ENCODE measurements around the gene SMAD3. TPM values are rescaled to one million over a fixed set of nuclear protein-coding genes. Genes with fewer than 3 reads are reported as not detected.

The SMAD3 gene
- total RNA-seq, 1 experiment from 2014 or later: 99.5 TPM

DNA sequence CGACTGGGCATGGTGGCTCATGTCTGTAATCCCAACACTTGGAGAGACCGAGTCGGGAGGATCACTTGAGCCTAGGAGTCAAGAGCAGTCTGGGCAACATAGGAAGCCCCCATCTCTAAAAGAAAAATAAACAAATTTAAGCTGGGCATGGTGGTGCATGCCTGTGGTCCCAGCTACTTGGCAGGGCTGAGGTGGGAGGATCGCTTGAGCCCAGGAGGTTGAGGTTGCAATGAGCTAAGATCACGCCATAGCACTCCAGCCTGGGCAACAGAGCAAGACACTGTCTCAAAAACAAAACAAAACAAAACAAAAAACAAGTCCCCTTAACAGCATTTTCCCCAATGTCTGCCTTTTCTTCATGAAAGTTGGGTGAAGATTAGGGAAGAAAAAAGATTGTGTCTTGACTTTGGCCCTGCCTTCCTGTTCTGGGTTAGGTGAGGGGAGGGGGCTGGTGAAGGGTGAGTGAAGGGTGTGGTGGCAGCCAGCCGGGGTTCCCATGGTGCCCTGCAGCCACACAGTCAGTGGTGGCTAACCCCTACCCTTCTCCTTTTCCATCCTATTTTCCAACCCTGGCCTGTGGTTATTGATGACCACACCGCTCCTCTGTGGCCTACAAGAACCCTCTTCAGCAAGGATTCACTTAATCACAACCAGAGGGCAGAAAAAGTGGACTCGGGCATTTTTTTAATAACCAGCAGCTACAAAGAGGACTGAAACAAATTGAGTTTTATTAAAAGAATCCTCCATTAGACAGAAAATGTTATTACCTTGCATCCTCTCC is 28.4 kb upstream of the SMAD3 start:
- Histone ChIP-seq H3K4me1 (replicated peaks; ENCODE audit: insufficient read depth) (peaks cover 14% of the 10 kb centered on the region), H3K9me2 (ENCODE audit: insufficient read depth) (no peaks in the 10 kb centered on the region), H3K27me3 (ENCODE audit: insufficient read depth, low read depth) (no peaks in the 10 kb centered on the region), H2AFZ (no peak overlapping the region), H3K4me3 (no peak overlapping the region), H3F3A (ENCODE audit: insufficient read depth, low read depth) (peaks cover 14% of the 10 kb centered on the region), H3K4me2 (no peak overlapping the region), H4K20me1 (ENCODE audit: insufficient read depth) (no peaks in the 10 kb centered on the region), H3K27ac (no peak overlapping the region), H3K9me3 (ENCODE audit: insufficient read depth, low read depth) (no peaks in the 10 kb centered on the region), H3K79me2 (ENCODE audit: low read depth) (no peaks in the 10 kb centered on the region), H3K36me3 (ENCODE audit: low read depth) (no peaks in the 10 kb centered on the region)
- DNase-seq: no peak
- CTCF ChIA-PET: no interaction called here
- TF ChIP-seq, protein P1, sequence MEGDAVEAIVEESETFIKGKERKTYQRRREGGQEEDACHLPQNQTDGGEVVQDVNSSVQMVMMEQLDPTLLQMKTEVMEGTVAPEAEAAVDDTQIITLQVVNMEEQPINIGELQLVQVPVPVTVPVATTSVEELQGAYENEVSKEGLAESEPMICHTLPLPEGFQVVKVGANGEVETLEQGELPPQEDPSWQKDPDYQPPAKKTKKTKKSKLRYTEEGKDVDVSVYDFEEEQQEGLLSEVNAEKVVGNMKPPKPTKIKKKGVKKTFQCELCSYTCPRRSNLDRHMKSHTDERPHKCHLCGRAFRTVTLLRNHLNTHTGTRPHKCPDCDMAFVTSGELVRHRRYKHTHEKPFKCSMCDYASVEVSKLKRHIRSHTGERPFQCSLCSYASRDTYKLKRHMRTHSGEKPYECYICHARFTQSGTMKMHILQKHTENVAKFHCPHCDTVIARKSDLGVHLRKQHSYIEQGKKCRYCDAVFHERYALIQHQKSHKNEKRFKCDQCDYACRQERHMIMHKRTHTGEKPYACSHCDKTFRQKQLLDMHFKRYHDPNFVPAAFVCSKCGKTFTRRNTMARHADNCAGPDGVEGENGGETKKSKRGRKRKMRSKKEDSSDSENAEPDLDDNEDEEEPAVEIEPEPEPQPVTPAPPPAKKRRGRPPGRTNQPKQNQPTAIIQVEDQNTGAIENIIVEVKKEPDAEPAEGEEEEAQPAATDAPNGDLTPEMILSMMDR (conservative IDR thresholded peaks at IDR 0.05): no peak
- no peak for TF ChIP-seq EZH2 (IDR thresholded peaks at IDR 0.05; ENCODE audit: low read depth)
- no TSS peak for BruUV-seq (replicated peaks)
- POLR2A ChIA-PET (ENCODE audit: unreplicated experiment): no interaction called here
- intact Hi-C loops (cut with micrococcal nuclease; ENCODE audit: unreplicated experiment): no loop called here

DNA sequence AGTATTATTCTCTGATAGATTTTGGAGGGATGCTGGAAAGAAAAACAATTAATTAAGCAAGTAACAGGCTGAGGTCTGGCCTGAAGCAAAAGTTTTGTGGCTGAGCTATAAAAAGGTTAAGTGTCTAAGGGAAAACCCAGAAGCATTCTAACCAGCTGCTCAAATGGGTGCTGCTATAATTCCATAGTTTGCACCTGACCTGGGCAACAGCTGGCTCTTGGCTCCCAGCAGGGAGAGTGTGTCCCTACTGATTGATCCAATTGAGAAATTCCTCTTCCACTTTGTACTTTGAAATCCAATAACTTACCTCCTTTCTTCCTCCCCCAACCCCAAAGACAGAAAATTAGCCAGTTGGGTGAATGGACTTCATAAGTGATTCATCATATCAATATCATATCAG is 27.7 kb upstream of the SMAD3 start:
- Histone ChIP-seq H3K4me1 (replicated peaks; ENCODE audit: insufficient read depth) (peaks cover 14% of the 10 kb centered on the region), H3K4me3 (no peak overlapping the region), H4K20me1 (ENCODE audit: insufficient read depth) (no peaks in the 10 kb centered on the region), H3K27me3 (ENCODE audit: insufficient read depth, low read depth) (no peaks in the 10 kb centered on the region), H3K4me2 (no peak overlapping the region), H3K36me3 (ENCODE audit: low read depth) (no peaks in the 10 kb centered on the region), H3K9me2 (ENCODE audit: insufficient read depth) (no peaks in the 10 kb centered on the region), H3K79me2 (ENCODE audit: low read depth) (no peaks in the 10 kb centered on the region), H3F3A (ENCODE audit: insufficient read depth, low read depth) (peaks cover 20% of the 10 kb centered on the region), H3K9me3 (ENCODE audit: insufficient read depth, low read depth) (no peaks in the 10 kb centered on the region), H3K27ac (no peak overlapping the region), H2AFZ (no peak overlapping the region)
- DNase-seq: no peak
- TF ChIP-seq, protein P1 (conservative IDR thresholded peaks at IDR 0.05): no peak
- TF ChIP-seq EZH2 (IDR thresholded peaks at IDR 0.05; ENCODE audit: low read depth): no peak
- POLR2A ChIA-PET (ENCODE audit: unreplicated experiment): no interaction called here
- intact Hi-C loops (cut with micrococcal nuclease; ENCODE audit: unreplicated experiment): loop anchor here (2.0 kb wide), 1 partner anchor 13 kb away; no protein-coding TSS in a partner anchor
- CTCF ChIA-PET: no interaction called here
- BruUV-seq (replicated peaks): no TSS peak

DNA sequence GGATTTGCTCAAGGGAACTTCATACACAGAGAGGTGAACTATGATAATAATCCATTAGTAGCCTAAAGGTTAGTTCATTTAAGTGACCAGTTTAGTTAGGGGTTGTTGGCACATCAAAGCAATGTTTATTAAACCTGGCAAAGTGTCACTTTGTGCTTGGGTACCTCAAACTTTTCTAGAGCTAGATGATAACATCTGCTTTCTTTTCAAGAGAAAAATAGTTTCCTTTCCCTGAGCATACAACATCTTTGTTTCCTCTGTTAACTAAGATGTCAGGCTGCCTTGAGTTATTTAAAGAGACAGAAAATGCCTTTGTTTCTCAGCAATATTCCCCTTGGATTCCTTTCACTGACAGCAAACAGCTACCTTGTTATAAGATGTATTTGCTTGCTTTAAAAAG is 26.7 kb upstream of the SMAD3 start:
- DNase-seq: no peak
- intact Hi-C loops (cut with micrococcal nuclease; ENCODE audit: unreplicated experiment): loop anchor here (1.0 to 2.0 kb wide), 2 partner anchors 14 to 41 kb away; no protein-coding TSS in a partner anchor
- Histone ChIP-seq H3F3A (ENCODE audit: insufficient read depth, low read depth) (peaks cover 30% of the 10 kb centered on the region), H3K27ac (no peak overlapping the region), H3K36me3 (ENCODE audit: low read depth) (no peaks in the 10 kb centered on the region), H3K9me3 (ENCODE audit: insufficient read depth, low read depth) (no peaks in the 10 kb centered on the region), H4K20me1 (ENCODE audit: insufficient read depth) (no peaks in the 10 kb centered on the region), H3K79me2 (ENCODE audit: low read depth) (no peaks in the 10 kb centered on the region), H3K9me2 (ENCODE audit: insufficient read depth) (no peaks in the 10 kb centered on the region), H3K4me3 (no peak overlapping the region), H3K27me3 (ENCODE audit: insufficient read depth, low read depth) (no peaks in the 10 kb centered on the region), H3K4me2 (no peak overlapping the region), H3K4me1 (replicated peaks; ENCODE audit: insufficient read depth) (peaks cover 14% of the 10 kb centered on the region), H2AFZ (no peak overlapping the region)
- ChIA-PET CTCF (no interaction called here), POLR2A (ENCODE audit: unreplicated experiment) (interaction anchor here (0.7 kb wide), 1 partner anchor 8 kb away, joined by 4 read pairs; no protein-coding TSS in a partner anchor)
- no peak for TF ChIP-seq EZH2 (IDR thresholded peaks at IDR 0.05; ENCODE audit: low read depth)
- TF ChIP-seq, protein P1 (conservative IDR thresholded peaks at IDR 0.05): no peak
- no TSS peak for BruUV-seq (replicated peaks)

Measured in PC-9 (cell line).